COLO668 (cell line): ENCODE data around the gene PPARGC1A.

Experiments used
- DNase-seq: peaks from one replicate; lab custom pipeline; 2025; ENCODE audit not compliant: unreplicated experiment; lab: John Stamatoyannopoulos, UW

The PPARGC1A gene

GRCh38 chr4:23889814-23890341, at the start of gene PPARGC1A:
PPARGC1A (minus strand) TSS chr4:23890047; CDS start chr4:23889957, 90 bp downstream.
- DNase-seq: peak; percentile 73

DNA sequence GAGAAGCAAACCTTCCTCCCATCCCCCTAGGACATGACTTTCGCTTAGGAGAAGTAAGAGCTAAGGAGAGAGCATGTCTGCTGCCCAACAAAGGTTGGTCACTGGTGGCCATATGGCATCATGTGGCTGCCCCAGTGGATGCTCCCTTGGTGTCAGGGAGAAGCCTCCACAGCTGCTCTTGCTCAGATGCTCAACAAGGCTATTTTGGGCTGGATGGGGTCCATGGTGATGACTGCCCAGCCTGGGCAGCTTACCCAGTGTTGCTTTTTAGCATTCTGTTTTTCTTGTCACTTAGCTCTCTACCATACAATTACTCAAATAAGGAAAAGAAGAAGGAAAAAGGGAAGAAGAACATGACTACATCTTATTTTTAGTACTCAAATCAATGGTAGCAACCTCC, 48.9 kb upstream of the PPARGC1A start:
- DNase-seq: no peak

GRCh38 chr4:23937173-23937572, 47.3 kb upstream of the PPARGC1A start:
- DNase-seq: no peak

- DNase-seq: no peak
These were observed 45.1 kb upstream of the PPARGC1A start for GRCh38 chr4:23934915-23935314.

- DNase-seq: no peak
These were observed 44.4 kb upstream of the PPARGC1A start for GRCh38 chr4:23934223-23934622.

- DNase-seq: no peak
These were observed 43.1 kb upstream of the PPARGC1A start for GRCh38 chr4:23932901-23933308.

DNA sequence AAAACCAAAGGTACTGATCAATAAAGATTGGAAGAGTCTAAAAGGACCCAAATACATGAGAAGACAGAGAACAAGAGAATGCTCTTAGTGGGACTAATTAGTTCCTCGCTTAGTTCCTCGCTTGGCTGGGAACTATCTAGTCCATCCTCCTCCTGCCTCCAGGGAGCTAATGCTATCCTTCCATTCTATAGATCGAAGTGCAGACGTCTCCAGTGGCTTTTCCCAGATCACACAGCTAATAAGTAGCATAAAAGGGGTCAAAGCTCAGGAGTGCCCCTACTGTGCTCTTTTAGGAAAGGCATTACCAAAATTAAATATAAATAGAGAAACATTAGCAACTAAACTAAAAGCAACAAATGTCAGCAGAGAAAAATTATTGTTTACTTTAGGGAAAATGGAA, 42.3 kb upstream of the PPARGC1A start:
- no peak for DNase-seq

- no peak for DNase-seq
These were observed 41.6 kb upstream of the PPARGC1A start for GRCh38 chr4:23931489-23931830.

GRCh38 chr4:23930750-23931488, 41.1 kb upstream of the PPARGC1A start:
- no peak for DNase-seq

DNA sequence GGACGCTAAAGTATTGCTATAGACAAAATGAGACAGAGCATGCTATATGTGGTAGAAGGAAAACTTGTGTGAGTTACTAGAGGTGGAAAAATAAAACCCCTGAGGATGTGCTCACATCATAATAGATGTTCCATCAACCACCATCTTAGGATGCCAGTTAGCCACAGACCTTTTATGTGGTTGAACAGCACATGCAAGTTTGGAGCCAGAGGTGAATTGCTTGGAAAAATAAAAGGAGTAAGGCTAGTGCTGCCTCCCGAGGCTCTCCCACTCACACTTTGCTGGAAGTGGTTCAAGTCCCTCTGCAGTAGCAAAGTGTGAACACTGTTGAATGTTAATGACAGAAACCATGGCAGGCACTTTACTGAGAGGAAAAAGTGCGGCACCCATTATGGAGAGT, 39.4 kb upstream of the PPARGC1A start:
- DNase-seq: no peak

GRCh38 chr4:23924556-23924955, 34.7 kb upstream of the PPARGC1A start:
- DNase-seq: no peak

DNA sequence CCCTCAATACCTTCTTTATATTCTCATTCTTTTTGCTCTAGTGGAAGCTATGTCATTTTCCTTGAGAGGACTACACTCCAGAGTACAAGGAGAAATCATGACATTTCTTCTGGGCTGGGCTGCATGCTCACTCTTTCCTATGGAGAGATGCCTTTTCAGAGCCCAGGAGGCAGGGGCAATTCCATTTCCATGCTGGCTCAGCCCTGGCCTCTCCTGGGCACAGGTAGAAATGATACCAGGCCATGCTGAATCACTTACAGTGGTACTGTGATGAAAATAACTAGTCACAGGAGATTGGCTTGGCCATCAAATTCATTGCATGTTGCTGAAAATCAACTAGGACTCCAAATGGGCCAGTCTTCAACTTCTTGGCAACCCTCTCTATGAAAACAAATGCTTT, 34.0 kb upstream of the PPARGC1A start:
- DNase-seq: no peak

DNA sequence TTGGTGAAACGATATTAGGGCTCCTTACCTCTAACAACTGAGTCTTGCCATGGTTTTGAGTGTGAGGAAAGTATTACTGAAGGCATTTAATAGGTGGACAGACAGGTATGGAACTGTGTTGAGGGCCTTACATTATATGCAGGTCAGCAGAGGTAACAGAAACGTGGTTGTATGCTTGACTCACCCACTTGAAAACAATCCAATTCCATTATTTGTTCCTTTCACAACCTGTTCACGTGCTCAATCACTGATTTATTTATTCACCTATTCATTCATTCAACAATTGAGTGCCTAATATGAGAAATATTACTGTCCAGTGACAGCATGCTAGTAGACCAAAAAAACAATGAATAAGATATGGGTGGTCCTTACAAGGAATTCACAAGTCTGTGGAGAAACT, 33.3 kb upstream of the PPARGC1A start:
- DNase-seq: no peak

- no peak for DNase-seq
These were observed 32.8 kb upstream of the PPARGC1A start for GRCh38 chr4:23922541-23923111.

GRCh38 chr4:23922013-23922412, 32.2 kb upstream of the PPARGC1A start:
- no peak for DNase-seq

DNA sequence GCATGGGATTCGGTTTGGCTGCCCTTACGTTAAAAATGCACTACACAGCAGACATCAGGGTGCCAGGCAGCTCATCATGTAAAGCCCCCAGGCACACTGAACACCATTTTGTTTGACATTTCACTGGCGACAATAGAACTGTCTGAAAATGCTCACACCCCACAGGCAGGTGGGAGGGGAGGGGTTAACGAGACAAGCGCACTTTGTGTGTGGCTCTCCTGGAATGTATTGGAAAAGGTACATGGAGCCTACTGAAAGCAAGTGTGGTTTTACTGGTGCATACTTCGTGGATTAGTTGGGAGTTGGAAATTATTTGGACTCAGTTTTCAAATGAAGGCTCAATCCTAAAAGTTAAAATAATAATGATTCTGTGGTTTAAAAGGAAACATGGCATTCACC, 31.6 kb upstream of the PPARGC1A start:
- no peak for DNase-seq

DNA sequence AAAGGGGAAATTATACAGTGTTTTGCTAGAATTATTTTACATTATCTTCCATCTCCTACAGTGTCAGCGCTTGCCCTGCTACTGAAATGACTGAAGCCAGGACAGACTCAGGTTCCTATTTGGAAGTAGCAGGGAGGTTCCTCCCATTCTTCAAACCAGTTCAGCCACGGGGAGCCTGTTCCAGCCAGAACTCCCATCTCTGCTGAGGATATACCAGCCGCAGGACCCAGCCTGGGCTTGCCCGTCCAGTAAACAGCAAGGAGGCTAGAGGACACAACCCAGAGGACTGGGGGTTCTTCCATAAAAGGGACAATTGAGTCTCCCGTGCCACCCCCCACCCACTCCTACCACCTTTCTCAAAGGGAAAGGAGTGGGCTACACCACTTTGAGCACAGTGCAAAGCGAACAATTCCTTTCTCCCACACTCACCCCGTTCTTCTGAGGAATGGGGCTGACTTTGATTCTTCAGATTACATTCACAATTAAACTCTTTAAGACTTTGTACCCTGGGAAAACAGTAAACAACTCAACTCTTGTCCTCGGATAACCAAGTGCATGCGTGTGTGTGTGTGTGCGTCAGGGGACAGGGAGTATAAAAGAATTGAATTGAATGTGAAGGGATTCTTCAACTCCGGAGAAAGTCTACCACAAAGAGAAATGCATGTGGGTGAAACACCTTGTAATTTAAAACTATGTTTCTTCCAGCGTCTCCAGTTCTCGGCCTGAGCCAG, 31.0 kb upstream of the PPARGC1A start:
- DNase-seq: no peak

DNA sequence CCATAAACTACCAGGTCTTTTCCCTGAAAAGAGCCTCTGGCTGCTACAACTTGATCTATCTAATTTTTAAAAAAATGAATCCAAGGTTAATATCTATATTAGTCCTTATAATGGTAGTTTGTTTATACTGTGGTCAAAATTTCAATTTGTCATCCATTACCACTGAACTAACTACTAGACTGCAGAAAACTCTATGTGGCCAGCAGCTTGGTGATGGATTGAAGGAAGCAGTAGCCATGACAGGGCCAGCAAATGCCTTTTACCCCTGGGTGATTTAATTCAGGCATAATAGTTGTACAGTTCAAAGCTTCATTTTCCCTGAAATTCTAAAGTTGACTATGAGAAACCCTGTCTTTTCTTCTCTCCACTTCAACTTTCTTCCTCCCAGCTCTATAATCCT, 30.4 kb upstream of the PPARGC1A start:
- no peak for DNase-seq

GRCh38 chr4:23916282-23916681, 26.4 kb upstream of the PPARGC1A start:
- no peak for DNase-seq

DNA sequence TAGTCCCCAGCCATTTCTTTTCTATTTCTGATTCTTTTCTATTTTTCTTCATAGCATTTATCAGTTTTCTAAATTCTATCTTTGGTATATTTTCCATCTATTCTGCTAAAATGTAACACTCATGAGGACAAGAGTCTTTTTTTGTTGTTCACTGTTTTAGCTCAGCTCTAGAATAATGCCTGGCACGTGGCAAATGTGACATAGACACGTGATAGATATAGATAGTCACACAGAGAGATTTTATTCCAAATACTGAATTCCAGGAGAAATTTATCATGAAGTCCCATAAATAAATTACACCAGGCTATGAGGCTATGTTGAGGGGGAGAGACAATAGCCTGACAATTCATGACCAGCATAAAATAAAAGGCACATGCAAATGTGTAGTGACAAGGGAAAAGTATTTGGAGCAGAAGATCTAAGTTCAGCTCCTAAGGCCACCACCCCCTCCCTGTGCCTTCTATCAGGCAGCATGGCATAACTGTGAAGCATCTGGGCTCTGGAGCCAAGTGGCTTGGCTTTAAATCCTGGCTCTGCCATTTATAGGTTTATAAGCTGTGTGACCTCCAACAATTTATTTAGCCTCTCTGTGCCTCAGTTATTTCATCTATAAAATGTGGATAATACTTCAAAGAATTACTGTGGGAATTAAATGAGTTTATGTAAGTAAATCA, 25.7 kb upstream of the PPARGC1A start:
- no peak for DNase-seq

- DNase-seq: no peak
These were observed 22.0 kb upstream of the PPARGC1A start for GRCh38 chr4:23911675-23912455.
